ENCODE results near the gene CCDC196.

CCDC196 gene

GRCh38 chr14:66444271-66444927, 41.8 kb upstream of the CCDC196 start:
- no peak for TF ChIP-seq CTCF (IDR thresholded peaks at IDR 0.05; ENCODE audit: poor library complexity, severe bottlenecking)
- Histone ChIP-seq H3K27me3 (ENCODE audit: insufficient read depth, poor library complexity, severe bottlenecking) (no peaks in the 10 kb centered on the region), H3K4me3 (ENCODE audit: severe bottlenecking) (no peak overlapping the region), H3K36me3 (ENCODE audit: low read depth) (no peaks in the 10 kb centered on the region), H3K4me1 (ENCODE audit: insufficient read depth, poor library complexity, severe bottlenecking) (no peaks in the 10 kb centered on the region), H3K9me3 (ENCODE audit: severe bottlenecking) (peaks cover 7% of the 10 kb centered on the region), H3K27ac (ENCODE audit: poor library complexity, severe bottlenecking) (no peak overlapping the region)
- DNase-seq (ENCODE audit: low spot score), result no peak
- ATAC-seq (ENCODE audit: low read depth), result no peak

GRCh38 chr14:66445936-66446335, 40.2 kb upstream of the CCDC196 start:
- no peak for TF ChIP-seq CTCF (IDR thresholded peaks at IDR 0.05; ENCODE audit: poor library complexity, severe bottlenecking)
- no peaks in the 10 kb centered on the region for H3K36me3 ChIP-seq (ENCODE audit: low read depth)
- H3K27me3 ChIP-seq (ENCODE audit: insufficient read depth, poor library complexity, severe bottlenecking), result no peaks in the 10 kb centered on the region

GRCh38 chr14:66453469-66453868, 32.7 kb upstream of the CCDC196 start:
- Histone ChIP-seq H3K4me1 (ENCODE audit: insufficient read depth, poor library complexity, severe bottlenecking) (no peaks in the 10 kb centered on the region), H3K9me3 (ENCODE audit: severe bottlenecking) (no peaks in the 10 kb centered on the region)
- no peak for DNase-seq (ENCODE audit: low spot score)

More at GRCh38 chr14:66445936-66446335, 40.2 kb upstream of the CCDC196 start:
- no peaks in the 10 kb centered on the region for H3K9me3 ChIP-seq (ENCODE audit: severe bottlenecking)
- no peak for DNase-seq (ENCODE audit: low spot score)
- H3K4me3 ChIP-seq (ENCODE audit: severe bottlenecking), result no peak overlapping the region
- no peak for ATAC-seq (ENCODE audit: low read depth)
- no peaks in the 10 kb centered on the region for H3K4me1 ChIP-seq (ENCODE audit: insufficient read depth, poor library complexity, severe bottlenecking)
- H3K27ac ChIP-seq (ENCODE audit: poor library complexity, severe bottlenecking), result no peak overlapping the region

GRCh38 chr14:66459603-66460002, 26.6 kb upstream of the CCDC196 start:
- no peaks in the 10 kb centered on the region for H3K4me1 ChIP-seq (ENCODE audit: insufficient read depth, poor library complexity, severe bottlenecking)
- TF ChIP-seq CTCF (IDR thresholded peaks at IDR 0.05; ENCODE audit: poor library complexity, severe bottlenecking), result no peak
- H3K9me3 ChIP-seq (ENCODE audit: severe bottlenecking), result no peaks in the 10 kb centered on the region
- H3K36me3 ChIP-seq (ENCODE audit: low read depth), result no peaks in the 10 kb centered on the region
- DNase-seq (ENCODE audit: low spot score) (no peak), ATAC-seq (ENCODE audit: low read depth) (no peak)
- H3K4me3 ChIP-seq (ENCODE audit: severe bottlenecking), result no peak overlapping the region
- no peak overlapping the region for H3K27ac ChIP-seq (ENCODE audit: poor library complexity, severe bottlenecking)
- no peaks in the 10 kb centered on the region for H3K27me3 ChIP-seq (ENCODE audit: insufficient read depth, poor library complexity, severe bottlenecking)

More at GRCh38 chr14:66453469-66453868, 32.7 kb upstream of the CCDC196 start:
- Histone ChIP-seq H3K4me3 (ENCODE audit: severe bottlenecking) (no peak overlapping the region), H3K36me3 (ENCODE audit: low read depth) (no peaks in the 10 kb centered on the region), H3K27me3 (ENCODE audit: insufficient read depth, poor library complexity, severe bottlenecking) (no peaks in the 10 kb centered on the region), H3K27ac (ENCODE audit: poor library complexity, severe bottlenecking) (no peak overlapping the region)
- no peak for TF ChIP-seq CTCF (IDR thresholded peaks at IDR 0.05; ENCODE audit: poor library complexity, severe bottlenecking)
- no peak for ATAC-seq (ENCODE audit: low read depth)

GRCh38 chr14:66464261-66464660, 21.9 kb upstream of the CCDC196 start:
- Histone ChIP-seq H3K4me1 (ENCODE audit: insufficient read depth, poor library complexity, severe bottlenecking) (no peaks in the 10 kb centered on the region), H3K27ac (ENCODE audit: poor library complexity, severe bottlenecking) (no peak overlapping the region), H3K4me3 (ENCODE audit: severe bottlenecking) (no peak overlapping the region), H3K9me3 (ENCODE audit: severe bottlenecking) (peaks cover 10% of the 10 kb centered on the region), H3K27me3 (ENCODE audit: insufficient read depth, poor library complexity, severe bottlenecking) (no peaks in the 10 kb centered on the region), H3K36me3 (ENCODE audit: low read depth) (no peaks in the 10 kb centered on the region)
- ATAC-seq (ENCODE audit: low read depth), result no peak
- no peak for TF ChIP-seq CTCF (IDR thresholded peaks at IDR 0.05; ENCODE audit: poor library complexity, severe bottlenecking)
- DNase-seq (ENCODE audit: low spot score), result no peak
